Fibroblast of lung (primary cell): ENCODE measurements around the gene BAAT. TPM values are rescaled to one million over a fixed set of nuclear protein-coding genes. Genes with fewer than 3 reads are reported as not detected.
A peak's percentile ranks its signal among the peaks of the same experiment; 100 is the strongest.

Experiments used
- DNase-seq, 2 donors: peaks; one replicate each; pipeline versions ENCODE4 v3.0.0 to v3.0.0-alpha.2; 2010; ENCODE audit warnings: low read depth in 2 of 2
- H2AFZ ChIP-seq: 2 replicates; pipeline ENCODE4 v1.5.1; 2012; ENCODE audit warnings: low read length, control low read depth, inconsistent platforms
- H3K27ac ChIP-seq: 2 replicates; pipeline ENCODE4 v1.5.1; 2011; ENCODE audit warnings: low read length, control low read depth; ENCODE audit not compliant: insufficient read depth
- H3K27me3 ChIP-seq: 2 replicates; pipeline ENCODE4 v1.5.1; 2011; ENCODE audit warnings: mild to moderate bottlenecking, low read length; ENCODE audit not compliant: control insufficient read depth, insufficient read depth
- H3K36me3 ChIP-seq: 2 replicates; pipeline ENCODE4 v1.5.1; 2011; ENCODE audit warnings: low read length; ENCODE audit not compliant: control insufficient read depth, insufficient read depth
- H3K4me1 ChIP-seq: 2 replicates; pipeline ENCODE4 v1.5.1; 2011; ENCODE audit warnings: low read length; ENCODE audit not compliant: control insufficient read depth, insufficient read depth; ENCODE audit errors: extremely low read depth
- H3K4me2 ChIP-seq: 2 replicates; pipeline ENCODE4 v1.5.1; 2011; ENCODE audit warnings: low read length, control low read depth; ENCODE audit not compliant: insufficient read depth; ENCODE audit errors: extremely low read depth
- H3K4me3 ChIP-seq, 4 experiments: fragments of 200-600 bp in 1 of 4; sonication (generic) in 1 of 4; replicated peaks in 1 of 4; 2 replicates each; pipeline ENCODE4 v1.5.1; 2011 to 2016; ENCODE audit warnings: low read length in 4 of 4, low read depth in 3 of 4, mild to moderate bottlenecking in 3 of 4, control low read depth in 2 of 4, inconsistent platforms in 1 of 4, mixed read lengths in 1 of 4; ENCODE audit not compliant: insufficient read depth in 1 of 4; ENCODE audit errors: control extremely low read depth in 1 of 4
- H3K79me2 ChIP-seq: 2 replicates; pipeline ENCODE4 v1.5.1; 2012; ENCODE audit warnings: mild to moderate bottlenecking, low read length, inconsistent platforms; ENCODE audit not compliant: control insufficient read depth, insufficient read depth
- H3K9ac ChIP-seq: 2 replicates; pipeline ENCODE4 v1.5.1; 2011; ENCODE audit warnings: mild to moderate bottlenecking, low read length, control low read depth; ENCODE audit not compliant: insufficient read depth
- H3K9me3 ChIP-seq: 2 replicates; pipeline ENCODE4 v1.5.1; 2012; ENCODE audit warnings: low read depth, low read length; ENCODE audit not compliant: control insufficient read depth, insufficient read depth
- H4K20me1 ChIP-seq: 2 replicates; pipeline ENCODE4 v1.5.1; 2011; ENCODE audit warnings: low read length; ENCODE audit not compliant: control insufficient read depth, insufficient read depth; ENCODE audit errors: extremely low read depth
- CTCF ChIP-seq, 2 donors: IDR thresholded peaks in 1 of 2; conservative IDR thresholded peaks in 1 of 2; 1 replicate in 1 of 2; 2 replicates in 1 of 2; pipeline ENCODE4 v1.5.1; 2011 to 2012; ENCODE audit warnings: low read length in 2 of 2, control low read depth in 1 of 2, inconsistent platforms in 1 of 2, low read depth in 1 of 2, mild to moderate bottlenecking in 1 of 2
- EZH2 ChIP-seq: IDR thresholded peaks from 2 replicates; pipeline ENCODE4 v1.5.1; 2012; ENCODE audit warnings: low read length, control low read depth, mild to moderate bottlenecking; ENCODE audit errors: missing control alignments
- polyA plus RNA-seq, 2 donors: library from polyadenylated mRNA; depleted of rRNA in 1 of 2; stranded (reverse) in 1 of 2; unstranded in 1 of 2; fragments of >200 nt; gene quantifications; 2 replicates each; pipeline ENCODE4 v1.2.1, GENCODE V29; 2011 to 2012; ENCODE audit warnings: missing spikeins in 1 of 2
- total RNA-seq: library from RNA; depleted of rRNA; stranded (reverse); fragments of >200 nt; gene quantifications from 2 replicates; pipeline ENCODE4 v1.2.1, GENCODE V29; 2014

Gene BAAT
- total and polyA plus RNA-seq, 2 donors (not counting 1 experiment from before 2014, with no cell fraction given) = 0.02 TPM; not detected in 1

- Histone ChIP-seq H3K27me3 (no peaks in the 10 kb centered on the region), H3K4me2 (no peak overlapping the region), H3K79me2 (no peaks in the 10 kb centered on the region), H3K4me1 (no peaks in the 10 kb centered on the region), H4K20me1 (no peaks in the 10 kb centered on the region), H3K27ac (no peak overlapping the region), H3K4me3 (no peak overlapping the region), H3K36me3 (peaks cover 9% of the 10 kb centered on the region), H3K9me3 (peaks cover 14% of the 10 kb centered on the region), H3K9ac (no peak overlapping the region), H2AFZ (no peak overlapping the region)
- TF ChIP-seq EZH2 = no peak
- DNase-seq = peak; percentile 18 to 47
Observed at GRCh38 chr9:101409079-101409477, 24.3 kb upstream of the BAAT start.

DNA sequence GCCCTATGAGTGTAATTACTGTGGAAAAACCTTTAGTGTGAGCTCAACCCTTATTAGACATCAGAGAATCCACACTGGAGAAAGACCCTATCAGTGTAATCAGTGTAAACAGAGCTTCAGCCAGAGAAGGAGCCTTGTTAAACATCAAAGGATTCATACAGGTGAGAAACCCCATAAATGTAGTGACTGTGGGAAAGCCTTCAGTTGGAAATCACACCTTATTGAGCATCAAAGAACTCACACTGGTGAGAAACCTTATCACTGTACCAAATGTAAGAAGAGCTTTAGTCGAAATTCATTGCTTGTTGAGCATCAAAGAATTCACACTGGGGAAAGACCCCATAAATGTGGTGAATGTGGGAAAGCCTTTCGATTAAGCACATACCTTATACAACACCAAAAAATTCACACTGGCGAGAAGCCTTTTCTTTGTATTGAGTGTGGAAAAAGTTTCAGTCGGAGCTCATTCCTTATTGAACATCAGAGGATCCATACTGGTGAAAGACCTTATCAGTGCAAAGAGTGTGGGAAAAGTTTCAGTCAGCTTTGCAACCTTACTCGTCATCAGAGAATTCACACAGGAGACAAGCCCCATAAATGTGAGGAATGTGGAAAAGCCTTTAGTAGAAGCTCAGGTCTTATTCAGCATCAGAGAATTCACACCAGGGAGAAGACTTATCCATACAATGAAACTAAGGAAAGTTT is 23.7 kb upstream of the BAAT start:
- Histone ChIP-seq H3K4me3 (no peak overlapping the region), H3K9ac (no peak overlapping the region), H4K20me1 (no peaks in the 10 kb centered on the region), H3K9me3 (peaks cover 14% of the 10 kb centered on the region), H3K27ac (no peak overlapping the region), H3K4me2 (no peak overlapping the region), H3K27me3 (no peaks in the 10 kb centered on the region), H2AFZ (no peak overlapping the region), H3K79me2 (no peaks in the 10 kb centered on the region), H3K4me1 (no peaks in the 10 kb centered on the region), H3K36me3 (peaks cover 9% of the 10 kb centered on the region)
- no peak for TF ChIP-seq EZH2
- TF ChIP-seq CTCF (conservative IDR thresholded peaks at IDR 0.05 in 1 of 2, IDR thresholded peaks at IDR 0.05 in 1 of 2; ENCODE audit: low read depth in 1 of 2, low read length in 2 of 2) = no peak
- peak; percentile 1 to 20 for DNase-seq

DNA sequence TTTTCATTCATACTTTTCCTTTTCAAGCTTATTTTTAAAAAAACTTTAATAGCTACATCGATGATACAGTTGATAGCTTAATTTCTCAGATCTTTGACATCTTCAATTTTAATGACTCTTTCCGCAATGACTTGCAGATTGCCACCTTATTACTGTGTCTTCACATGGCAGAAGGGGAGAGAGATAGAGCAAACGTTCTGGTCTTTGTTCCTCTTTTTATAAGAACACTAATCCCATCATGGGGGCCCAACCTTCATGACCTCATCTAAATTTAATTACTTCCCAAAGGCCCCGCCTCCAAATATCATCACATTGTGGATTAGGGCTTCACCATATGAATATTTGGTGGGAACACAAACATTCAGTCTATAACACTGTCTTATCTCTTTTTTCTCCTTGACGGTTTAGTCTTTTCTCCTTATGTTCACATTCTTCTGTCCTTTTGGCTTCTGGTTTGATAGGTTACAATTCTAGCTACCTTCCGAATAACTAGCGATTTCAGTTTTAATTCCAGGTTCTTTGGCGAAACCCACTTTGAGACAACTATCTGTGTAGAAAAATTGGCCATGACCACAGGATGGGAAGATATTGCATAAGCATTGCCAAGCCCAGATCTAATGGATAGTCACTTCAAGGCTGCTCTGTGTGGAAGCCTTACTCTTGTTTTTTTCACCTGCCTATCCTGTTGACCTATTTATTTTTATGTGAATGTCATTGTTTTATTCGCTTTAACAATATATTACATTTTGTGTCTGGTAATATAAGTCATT is 18.9 kb upstream of the BAAT start:
- Histone ChIP-seq H3K79me2 (peaks cover 18% of the 10 kb centered on the region), H3K27ac (no peak overlapping the region), H3K9me3 (peaks cover 12% of the 10 kb centered on the region), H3K27me3 (no peaks in the 10 kb centered on the region), H3K4me3 (no peak overlapping the region), H3K4me1 (peaks cover 4% of the 10 kb centered on the region), H3K36me3 (peaks cover 13% of the 10 kb centered on the region), H3K4me2 (no peak overlapping the region), H4K20me1 (no peaks in the 10 kb centered on the region), H2AFZ (no peak overlapping the region), H3K9ac (no peak overlapping the region)
- TF ChIP-seq EZH2 (no peak), CTCF (conservative IDR thresholded peaks at IDR 0.05 in 1 of 2, IDR thresholded peaks at IDR 0.05 in 1 of 2; ENCODE audit: low read depth in 1 of 2, low read length in 2 of 2) (no peak)
- no peak for DNase-seq
